Hematopoietic multipotent progenitor cell treated with erythropoietin and hydrocortisone succinate and interleukin-3 and kit ligand, for 6 days (in vitro differentiated cells): ENCODE results near the gene HAT1.

Source experiments
- DNase-seq: peaks from one replicate; pipeline ENCODE4 v3.0.0-alpha.2; 2015

HAT1 gene

DNA sequence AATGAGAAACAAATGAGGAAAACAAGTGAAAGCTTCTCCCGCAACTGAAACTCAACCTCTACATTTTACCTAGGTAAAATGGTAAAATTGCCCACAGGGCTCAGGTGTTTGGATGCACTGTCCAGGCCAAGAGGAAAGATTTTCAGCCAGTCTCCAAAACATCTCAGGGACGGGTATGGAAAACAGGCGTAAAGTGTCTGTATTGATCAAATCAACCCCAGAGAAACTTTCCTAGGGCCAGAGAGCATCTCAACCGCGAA lies 361 bp upstream of the HAT1 start:
- DNase-seq, result no peak

DNA sequence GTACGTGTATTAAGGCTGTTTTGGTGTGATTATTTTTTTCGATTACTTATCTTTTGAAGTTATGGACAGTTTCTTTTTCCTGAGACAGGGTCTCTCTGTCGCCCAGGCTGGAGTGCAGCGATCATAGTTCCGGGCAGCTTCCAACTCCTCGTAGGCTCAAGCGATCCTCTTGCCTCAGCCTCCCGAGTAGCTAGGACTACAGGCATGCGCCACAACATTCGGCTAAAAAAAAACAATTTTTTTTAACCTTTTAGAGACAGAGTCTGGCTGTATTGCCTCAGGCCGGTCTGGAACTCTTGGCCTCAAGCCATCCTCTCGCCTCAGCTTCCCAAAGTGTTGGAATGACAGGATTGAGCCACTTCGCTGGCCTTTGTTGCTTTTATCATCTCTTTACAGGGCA lies 945 bp downstream of the HAT1 start:
- peak; percentile 30 for DNase-seq

DNA sequence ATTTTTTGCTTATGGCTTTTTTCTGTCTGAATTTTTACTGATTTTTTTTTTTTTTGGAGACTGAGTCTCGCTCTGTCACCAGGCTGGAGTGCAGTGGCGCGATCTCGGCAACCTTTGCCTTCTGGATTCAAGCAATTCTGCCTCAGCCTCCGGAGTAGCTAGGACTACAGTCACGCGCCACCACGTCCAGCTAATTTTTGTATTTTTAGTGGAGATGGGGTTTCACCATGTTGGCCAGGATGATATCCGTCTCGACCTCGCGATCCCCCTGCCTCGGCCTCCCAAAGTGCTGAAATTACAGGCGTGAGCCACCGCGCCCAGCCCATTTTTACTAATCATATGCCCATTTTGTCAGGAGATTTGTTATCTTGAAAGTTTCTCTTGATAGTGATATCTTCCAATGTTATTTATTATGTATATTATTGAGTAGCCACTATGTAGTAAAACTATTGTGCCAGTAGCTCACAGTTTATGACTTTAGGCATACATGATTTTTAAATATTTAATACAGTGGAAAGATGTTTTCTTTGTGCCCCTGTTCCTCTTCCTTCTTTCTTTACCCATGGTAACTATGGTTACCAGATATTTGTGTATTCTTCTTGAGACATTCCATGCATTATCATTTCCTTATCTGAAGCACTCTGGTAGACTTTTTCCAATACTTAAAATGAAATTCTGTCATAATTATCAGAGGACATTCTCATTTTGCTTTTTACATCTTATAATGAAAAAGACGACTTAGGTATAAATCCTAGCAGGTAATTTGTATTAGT lies 2.1 kb downstream of the HAT1 start:
- DNase-seq, result peak; percentile 32

DNA sequence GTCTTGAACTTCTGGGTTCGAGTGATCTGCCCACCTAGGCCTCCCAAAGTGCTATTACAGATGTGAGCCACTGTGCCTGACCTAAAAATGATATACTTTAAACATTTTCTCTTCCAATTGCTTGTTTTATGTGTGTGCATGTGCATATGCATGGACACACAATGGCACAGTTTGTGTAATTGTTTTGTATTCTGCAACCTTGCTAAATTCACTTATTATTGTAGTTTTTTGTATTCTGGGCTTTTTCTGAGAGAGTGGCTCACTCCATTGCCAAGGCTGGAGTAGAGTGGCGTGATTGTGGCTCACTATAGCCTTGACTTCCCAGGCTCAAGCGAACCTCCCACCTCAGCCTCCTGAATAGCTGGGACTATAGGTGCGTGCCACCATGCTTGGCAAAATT lies 8.1 kb downstream of the HAT1 start:
- no peak for DNase-seq

DNA sequence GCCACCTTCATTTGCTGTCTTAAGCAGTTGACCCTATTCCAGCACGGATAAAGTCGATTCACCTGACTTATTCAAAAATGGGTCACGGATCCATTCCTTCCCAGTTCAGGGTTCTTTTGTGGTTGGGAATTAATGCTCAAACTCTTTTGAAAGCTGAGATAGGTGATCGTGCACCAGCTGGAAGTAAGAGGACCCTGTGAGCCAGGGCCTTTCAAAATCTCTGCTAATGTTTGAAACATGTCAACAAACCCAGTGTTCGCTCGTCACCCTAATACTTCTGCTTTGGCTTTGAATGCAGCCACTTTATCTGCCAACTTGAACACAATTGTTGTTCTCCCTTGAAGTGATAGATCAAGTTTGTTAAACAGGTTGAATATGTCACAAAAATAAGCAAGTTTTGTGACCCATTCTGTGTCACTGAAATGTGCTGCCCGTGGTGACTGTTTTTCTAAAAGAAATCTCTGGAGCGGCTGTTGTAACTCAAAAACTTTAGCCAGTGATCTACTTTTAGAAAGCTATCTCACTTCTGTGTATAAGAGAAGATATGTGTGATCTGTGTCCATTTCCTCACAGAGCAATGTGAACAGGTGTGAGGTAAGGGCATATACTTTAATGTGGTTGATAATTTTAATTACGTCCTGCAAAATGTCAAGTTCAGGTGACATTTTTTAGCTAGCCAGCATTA lies 16.9 kb downstream of the HAT1 start:
- no peak for DNase-seq

- peak; percentile 31 for DNase-seq
Observed at GRCh38 chr2:171939743-171940071, 17.4 kb downstream of the HAT1 start.

DNA sequence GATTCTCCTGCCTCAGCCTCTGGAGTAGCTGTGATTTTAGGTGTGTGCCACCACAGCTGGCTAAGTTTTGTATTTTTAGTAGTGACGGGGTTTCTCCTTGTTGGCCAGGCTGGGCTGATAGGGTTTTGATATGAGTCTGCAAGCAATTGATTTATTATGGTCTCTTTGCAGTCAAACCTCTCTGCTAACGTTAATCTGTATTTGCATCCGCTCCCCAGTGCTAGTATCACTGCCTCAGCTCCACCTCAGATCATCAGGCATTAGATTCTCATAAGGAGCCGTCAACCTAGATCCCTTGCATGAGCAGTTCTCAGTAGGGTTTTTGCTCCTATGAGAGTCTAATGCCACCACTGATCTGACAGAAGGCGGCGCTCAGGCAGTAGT lies 19.0 kb downstream of the HAT1 start:
- DNase-seq, result no peak

- DNase-seq, result no peak
Observed at GRCh38 chr2:171943869-171944268, 21.6 kb downstream of the HAT1 start.

- DNase-seq, result no peak
Observed at GRCh38 chr2:171952276-171952675, 30.0 kb downstream of the HAT1 start.

DNA sequence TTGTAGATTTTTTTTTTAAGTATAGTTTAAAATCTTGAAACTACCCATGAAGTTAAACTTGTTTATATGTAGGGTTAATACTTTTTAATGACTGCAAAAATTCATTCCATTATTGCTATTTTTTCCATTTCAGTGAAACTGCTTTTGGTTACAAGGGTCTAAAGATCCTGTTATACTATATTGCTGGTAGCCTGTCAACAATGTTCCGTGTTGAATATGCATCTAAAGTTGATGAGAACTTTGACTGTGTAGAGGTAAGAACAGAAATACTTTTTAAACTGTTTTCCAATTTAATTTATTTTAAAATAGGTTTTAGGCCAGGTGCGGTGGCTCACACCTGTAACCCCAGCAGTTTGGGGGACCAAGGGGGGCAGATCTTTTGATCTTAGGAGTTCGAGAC lies 30.5 kb downstream of the HAT1 start:
- DNase-seq, result no peak

- peak; percentile 54 for DNase-seq
Observed at GRCh38 chr2:171956135-171956825, 34.0 kb downstream of the HAT1 start.

GRCh38 chr2:171957061-171957460 lies 34.8 kb downstream of the HAT1 start:
- peak; percentile 34 for DNase-seq

- peak; percentile 59 for DNase-seq
Observed at GRCh38 chr2:171958475-171958874, 36.2 kb downstream of the HAT1 start.

- DNase-seq, result no peak
Observed at GRCh38 chr2:171959998-171960397, 37.7 kb downstream of the HAT1 start.

GRCh38 chr2:171960570-171960969 lies 38.3 kb downstream of the HAT1 start:
- DNase-seq, result no peak

DNA sequence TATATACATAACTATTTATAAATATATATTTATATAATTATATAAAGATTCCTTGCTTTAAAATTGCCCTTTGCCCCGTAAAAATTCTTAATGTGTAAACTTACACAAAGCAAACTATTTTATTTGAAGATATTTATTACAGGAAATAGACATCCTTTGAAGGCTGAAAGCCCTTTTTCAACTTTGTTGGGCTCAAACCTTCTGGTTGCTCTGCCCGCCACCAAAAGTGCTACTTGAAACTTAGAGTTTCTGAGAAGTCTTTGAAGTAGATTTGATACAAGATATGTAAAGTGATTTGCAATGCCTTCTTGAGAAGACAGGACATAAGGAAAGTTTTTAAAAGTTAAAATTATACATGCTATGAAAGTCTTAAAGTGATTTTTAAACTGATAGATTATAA lies 40.9 kb downstream of the HAT1 start:
- DNase-seq, result no peak

GRCh38 chr2:171964308-171964707 lies 42.0 kb downstream of the HAT1 start:
- DNase-seq, result no peak

DNA sequence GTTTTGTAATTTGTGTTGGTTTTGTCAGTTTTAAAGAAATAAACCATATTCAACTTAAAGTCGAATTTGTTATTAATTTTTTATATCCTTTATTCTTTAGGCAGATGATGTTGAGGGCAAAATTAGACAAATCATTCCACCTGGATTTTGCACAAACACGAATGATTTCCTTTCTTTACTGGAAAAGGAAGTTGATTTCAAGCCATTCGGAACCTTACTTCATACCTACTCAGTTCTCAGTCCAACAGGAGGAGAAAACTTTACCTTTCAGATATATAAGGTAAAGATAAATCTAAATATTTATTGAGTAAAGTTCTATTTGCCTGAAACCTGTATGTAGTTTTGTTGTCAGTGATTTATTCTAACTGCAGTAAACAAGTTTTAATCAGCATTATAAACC lies 43.0 kb downstream of the HAT1 start:
- DNase-seq, result no peak

GRCh38 chr2:171965661-171966060 lies 43.4 kb downstream of the HAT1 start:
- no peak for DNase-seq

GRCh38 chr2:171966235-171966634 lies 44.0 kb downstream of the HAT1 start:
- no peak for DNase-seq

- DNase-seq, result no peak
Observed at GRCh38 chr2:171966688-171967087, 44.4 kb downstream of the HAT1 start.

GRCh38 chr2:171968509-171968908 lies 46.2 kb downstream of the HAT1 start:
- no peak for DNase-seq

- no peak for DNase-seq
Observed at GRCh38 chr2:171972329-171972982, 50.2 kb downstream of the HAT1 start.

- no peak for DNase-seq
Observed at GRCh38 chr2:171979103-171979502, 56.8 kb downstream of the HAT1 start.
